Breast epithelium (tissue), 4 donors: ENCODE results near the gene ERCC6L. TPM values are rescaled to one million over a fixed set of nuclear protein-coding genes. Genes with fewer than 3 reads are reported as not detected.
"Not testable (repeated sequence)": the region's sequence is repeated elsewhere in the genome, so short reads cannot be mapped to it uniquely, and the experiment has no call there.

Experiments
- DNase-seq, 2 donors: peaks; one replicate each; pipeline ENCODE4 v3.0.0-alpha.2; 2019; ENCODE audit warnings: low spot score in 2 of 2
- H3K27ac ChIP-seq, 2 donors: fragments of 200-600 bp; sonication (generic) in 1 of 2; one replicate each; pipeline ENCODE4 v1.5.1; 2016 to 2019; ENCODE audit warnings: mild to moderate bottlenecking in 1 of 2
- H3K27me3 ChIP-seq, 2 donors: fragments of 200-600 bp; sonication (generic) in 1 of 2; one replicate each; pipeline versions ENCODE4 v1.5.1 to v1.6.0; 2017 to 2019; ENCODE audit warnings: control low read depth in 1 of 2, mild to moderate bottlenecking in 1 of 2
- H3K36me3 ChIP-seq: fragments of 200-600 bp; one replicate; pipeline ENCODE4 v1.5.1; 2019
- H3K4me1 ChIP-seq, 2 donors: fragments of 200-600 bp; sonication (generic); one replicate each; pipeline ENCODE4 v1.5.1; 2016 to 2019; ENCODE audit warnings: control low read depth in 1 of 2
- H3K4me3 ChIP-seq, 3 donors: fragments of 200-600 bp; sonication (generic); 1 replicate in 2 of 3; 2 replicates in 1 of 3; pipeline ENCODE4 v1.5.1; 2016 to 2019; ENCODE audit warnings: mild to moderate bottlenecking in 3 of 3, moderate library complexity in 2 of 3
- H3K9me3 ChIP-seq, 2 donors: fragments of 200-600 bp; sonication (generic) in 1 of 2; one replicate each; pipeline ENCODE4 v1.5.1; 2016 to 2019; ENCODE audit warnings: control low read depth in 1 of 2
- CTCF ChIP-seq, 3 donors: fragments of 450-650 bp; IDR thresholded peaks; one replicate each; pipeline ENCODE4 v1.5.1; 2016 to 2017; ENCODE audit warnings: antibody characterized with exemption in 3 of 3, mild to moderate bottlenecking in 3 of 3, moderate library complexity in 3 of 3
- POLR2A ChIP-seq: fragments of 450-650 bp; IDR thresholded peaks from one replicate; pipeline ENCODE4 v1.6.1; 2016; ENCODE audit warnings: antibody characterized with exemption, mild to moderate bottlenecking, moderate library complexity
- POLR2AphosphoS5 ChIP-seq, 3 donors: sonication (generic); formaldehyde crosslinking; IDR thresholded peaks; one replicate each; pipeline ENCODE4 v1.6.1; 2017; ENCODE audit warnings: antibody characterized with exemption in 3 of 3
- intact Hi-C: fragments of 100-400 bp; cut with DNase I; formaldehyde crosslinking; loops from one replicate; pipeline ENCODE4 v1.15.1; 2023; ENCODE audit warnings: low total_unique reads
- total RNA-seq, 3 donors: library from RNA; depleted of rRNA; stranded (reverse); fragments of >200 nt; gene quantifications; one replicate each; pipeline ENCODE4 v1.1.0, GENCODE V29; 2016

The ERCC6L gene
- total RNA-seq, 3 donors from 2014 or later: 0.15 to 0.33 TPM; not detected in 1

DNA sequence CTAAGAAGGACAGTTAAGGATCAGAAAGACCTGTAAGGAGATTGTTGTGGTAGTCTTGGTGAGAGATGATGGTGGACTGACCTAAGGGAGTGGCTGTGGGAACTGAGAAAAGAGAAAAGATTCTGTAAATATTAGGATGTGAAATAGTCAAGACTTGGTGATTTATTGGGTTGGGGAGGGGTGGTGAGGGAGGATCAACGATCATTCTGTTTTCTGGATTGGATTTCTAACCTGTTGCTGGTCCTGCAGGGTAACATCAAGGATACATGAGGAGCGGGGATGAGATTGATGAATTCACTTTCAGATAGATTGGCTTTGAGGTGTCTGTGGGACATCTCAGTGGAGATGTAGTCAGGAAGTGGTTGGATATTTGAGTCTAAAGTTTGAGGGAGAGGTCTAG is 55.9 kb downstream of the ERCC6L start:
- TF ChIP-seq POLR2A: no peak
- TF ChIP-seq CTCF (IDR thresholded peaks at IDR 0.05): no peak
- TF ChIP-seq POLR2AphosphoS5 (IDR thresholded peaks at IDR 0.05): no peak
- no peaks in the 10 kb centered on the region for H3K4me1 ChIP-seq
- no peaks in the 10 kb centered on the region for H3K9me3 ChIP-seq
- no peak overlapping the region for H3K27ac ChIP-seq
- H3K36me3 ChIP-seq: no peaks in the 10 kb centered on the region
- H3K4me3 ChIP-seq: peak overlapping the region in 2 of 3 donors; percentile 67 to 71
- peaks cover 0 to 24% of the 10 kb centered on the region in 2 donors for H3K27me3 ChIP-seq
- DNase-seq: no peak
- intact Hi-C loops: no loop called here

GRCh38 chrX:72181178-72182125 is 57.4 kb downstream of the ERCC6L start, which contains the start of gene PIN4:
Gene PIN4 (plus strand): TSS chrX:72181757. CDS start chrX:72181786, 29 bp downstream.
- Histone ChIP-seq H3K4me1 (no peaks in the 10 kb centered on the region), H3K27ac (peak within 1 kb of the TSS; percentile 68 to 84), H3K36me3 (no peaks in the 10 kb centered on the region), H3K9me3 (no peaks in the 10 kb centered on the region), H3K27me3 (peaks cover 0 to 24% of the 10 kb centered on the region in 2 donors), H3K4me3 (peak within 1 kb of the TSS; percentile 59 to 71 (median 67))
- intact Hi-C loops: no loop called here
- DNase-seq: peak; percentile 79 to 92
- no peak for TF ChIP-seq POLR2A
- peak in 2 of 3 donors; percentile 5 to 63 for TF ChIP-seq POLR2AphosphoS5 (IDR thresholded peaks at IDR 0.05)
- no peak for TF ChIP-seq CTCF (IDR thresholded peaks at IDR 0.05)

DNA sequence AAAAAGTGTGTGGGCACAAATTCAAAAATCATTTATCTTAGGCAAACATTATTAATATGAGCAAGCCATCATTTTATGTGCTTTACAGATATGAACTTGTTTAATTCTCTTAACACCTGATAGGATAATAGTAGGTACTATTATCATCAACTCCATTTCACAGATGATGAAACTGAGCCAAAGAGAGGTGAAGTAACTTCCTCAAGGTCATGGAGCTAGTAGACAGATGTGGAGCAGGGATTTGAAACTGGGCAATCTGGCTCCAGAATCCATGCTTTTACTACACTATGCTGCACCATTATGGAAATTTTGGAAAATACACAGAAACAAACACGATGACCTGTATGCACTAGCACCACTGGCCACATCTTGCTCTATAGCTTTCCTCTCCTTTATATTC is 58.3 kb downstream of the ERCC6L start:
- TF ChIP-seq POLR2A (no peak), CTCF (IDR thresholded peaks at IDR 0.05) (no peak), POLR2AphosphoS5 (IDR thresholded peaks at IDR 0.05) (no peak)
- Histone ChIP-seq H3K9me3 (no peaks in the 10 kb centered on the region), H3K36me3 (no peaks in the 10 kb centered on the region), H3K27ac (peak overlapping the region; percentile 68 to 84), H3K4me3 (peak overlapping the region in 2 of 3 donors; percentile 67 to 71), H3K27me3 (peaks cover 0 to 22% of the 10 kb centered on the region in 2 donors), H3K4me1 (no peaks in the 10 kb centered on the region)
- no peak for DNase-seq
- intact Hi-C loops: no loop called here

DNA sequence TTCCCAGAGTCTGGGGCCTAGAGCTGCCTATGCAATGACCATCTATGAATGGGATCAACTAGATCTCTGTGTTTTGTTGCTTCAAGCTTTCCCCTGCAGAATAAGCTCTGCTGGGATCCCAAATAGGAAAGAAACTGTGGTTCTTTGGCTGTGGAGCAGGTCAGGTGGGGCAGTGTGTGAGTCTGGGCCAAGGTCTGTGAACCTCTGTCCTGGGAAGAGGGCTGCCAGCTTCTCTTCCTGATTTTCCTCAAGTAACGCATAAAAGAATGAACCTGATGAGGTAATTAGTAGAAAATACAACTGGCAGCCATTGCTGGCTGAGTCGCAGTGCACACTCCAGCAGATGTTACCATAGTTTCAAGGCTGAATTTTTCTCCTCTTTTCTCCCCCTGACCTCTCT is 61.8 kb downstream of the ERCC6L start:
- Histone ChIP-seq H3K27ac (no peak overlapping the region), H3K36me3 (no peaks in the 10 kb centered on the region), H3K4me3 (no peak overlapping the region), H3K4me1 (no peaks in the 10 kb centered on the region), H3K27me3 (peaks cover 0 to 15% of the 10 kb centered on the region in 2 donors), H3K9me3 (no peaks in the 10 kb centered on the region)
- intact Hi-C loops: no loop called here
- DNase-seq: no peak
- TF ChIP-seq CTCF (IDR thresholded peaks at IDR 0.05) (no peak), POLR2AphosphoS5 (IDR thresholded peaks at IDR 0.05) (no peak), POLR2A (no peak)

GRCh38 chrX:72176289-72176688 is 62.5 kb downstream of the ERCC6L start:
- DNase-seq, H3K27me3 ChIP-seq, H3K27ac ChIP-seq, H3K4me3 ChIP-seq, H3K4me1 ChIP-seq, intact Hi-C loops, H3K9me3 ChIP-seq, H3K36me3 ChIP-seq: not testable (repeated sequence)
